Stomach smooth muscle (tissue), 2 donors: ENCODE results near the gene KAZN.

Experiments used
- H3K27ac ChIP-seq: one replicate; pipeline ENCODE4 v1.7.0; 2013; ENCODE audit warnings: mild to moderate bottlenecking, low read length, inconsistent platforms
- H3K27me3 ChIP-seq, 2 donors: one replicate each; pipeline ENCODE4 v1.7.0; 2013; ENCODE audit warnings: low read length in 2 of 2; ENCODE audit not compliant: insufficient read depth in 2 of 2, control insufficient read depth in 1 of 2
- H3K36me3 ChIP-seq, 2 donors: one replicate each; pipeline ENCODE4 v1.7.0; 2013; ENCODE audit warnings: low read length in 2 of 2; ENCODE audit not compliant: control insufficient read depth in 2 of 2, insufficient read depth in 2 of 2
- H3K4me1 ChIP-seq: one replicate; pipeline ENCODE4 v1.7.0; 2013; ENCODE audit warnings: low read length; ENCODE audit not compliant: control insufficient read depth, insufficient read depth
- H3K4me3 ChIP-seq, 2 donors: one replicate each; pipeline ENCODE4 v1.7.0; 2013; ENCODE audit warnings: low read length in 2 of 2
- H3K9ac ChIP-seq, 2 donors: one replicate each; pipeline ENCODE4 v1.7.0; 2013; ENCODE audit warnings: low read length in 2 of 2, mild to moderate bottlenecking in 1 of 2
- H3K9me3 ChIP-seq, 2 donors: one replicate each; pipeline ENCODE4 v1.7.0; 2013; ENCODE audit warnings: low read length in 2 of 2; ENCODE audit not compliant: control insufficient read depth in 2 of 2
- donor health status: healthy.
- donor health status: Pancreatic carcinoma.

KAZN gene

GRCh38 chr1:14980621-14981218, 382.2 kb downstream of the KAZN start:
- no peaks in the 10 kb centered on the region for H3K4me1 ChIP-seq
- H3K27me3 ChIP-seq = no peaks in the 10 kb centered on the region
- no peak overlapping the region for H3K4me3 ChIP-seq
- H3K9me3 ChIP-seq = no peaks in the 10 kb centered on the region
- no peaks in the 10 kb centered on the region for H3K36me3 ChIP-seq
- no peak overlapping the region for H3K9ac ChIP-seq
- no peak overlapping the region for H3K27ac ChIP-seq

- H3K27me3 ChIP-seq = no peaks in the 10 kb centered on the region
- H3K9ac ChIP-seq = no peak overlapping the region
- H3K9me3 ChIP-seq = no peaks in the 10 kb centered on the region
- H3K4me3 ChIP-seq = no peak overlapping the region
- H3K27ac ChIP-seq = no peak overlapping the region
- H3K4me1 ChIP-seq = no peaks in the 10 kb centered on the region
- H3K36me3 ChIP-seq = no peaks in the 10 kb centered on the region
Measured at GRCh38 chr1:14982029-14982428, 383.5 kb downstream of the KAZN start.

GRCh38 chr1:14983277-14983676, 384.8 kb downstream of the KAZN start:
- Histone ChIP-seq H3K9ac (no peak overlapping the region), H3K27me3 (no peaks in the 10 kb centered on the region), H3K4me1 (peaks cover 6% of the 10 kb centered on the region), H3K36me3 (no peaks in the 10 kb centered on the region), H3K9me3 (no peaks in the 10 kb centered on the region), H3K4me3 (no peak overlapping the region), H3K27ac (no peak overlapping the region)

- H3K36me3 ChIP-seq = no peaks in the 10 kb centered on the region
- H3K4me1 ChIP-seq = peaks cover 11% of the 10 kb centered on the region
- H3K27me3 ChIP-seq = no peaks in the 10 kb centered on the region
- no peak overlapping the region for H3K9ac ChIP-seq
- H3K27ac ChIP-seq = no peak overlapping the region
- no peaks in the 10 kb centered on the region for H3K9me3 ChIP-seq
- no peak overlapping the region for H3K4me3 ChIP-seq
Measured at GRCh38 chr1:14986168-14986567, 387.7 kb downstream of the KAZN start.

- no peaks in the 10 kb centered on the region for H3K36me3 ChIP-seq
- no peaks in the 10 kb centered on the region for H3K9me3 ChIP-seq
- peak overlapping the region in 1 of 2 donors; percentile 29 for H3K4me3 ChIP-seq
- peaks cover 11% of the 10 kb centered on the region for H3K4me1 ChIP-seq
- no peak overlapping the region for H3K27ac ChIP-seq
- H3K9ac ChIP-seq = no peak overlapping the region
- H3K27me3 ChIP-seq = no peaks in the 10 kb centered on the region
Measured at GRCh38 chr1:14987829-14988603, 389.5 kb downstream of the KAZN start.

GRCh38 chr1:14988636-14989035, 390.2 kb downstream of the KAZN start:
- no peaks in the 10 kb centered on the region for H3K9me3 ChIP-seq
- no peak overlapping the region for H3K4me3 ChIP-seq
- no peak overlapping the region for H3K27ac ChIP-seq
- peaks cover 11% of the 10 kb centered on the region for H3K4me1 ChIP-seq
- H3K36me3 ChIP-seq = no peaks in the 10 kb centered on the region
- H3K27me3 ChIP-seq = no peaks in the 10 kb centered on the region
- no peak overlapping the region for H3K9ac ChIP-seq

GRCh38 chr1:14989931-14990728, 391.6 kb downstream of the KAZN start:
- H3K27me3 ChIP-seq = no peaks in the 10 kb centered on the region
- no peaks in the 10 kb centered on the region for H3K9me3 ChIP-seq
- no peak overlapping the region for H3K9ac ChIP-seq
- H3K36me3 ChIP-seq = no peaks in the 10 kb centered on the region
- H3K4me3 ChIP-seq = no peak overlapping the region
- no peak overlapping the region for H3K27ac ChIP-seq
- peaks cover 11% of the 10 kb centered on the region for H3K4me1 ChIP-seq

GRCh38 chr1:14993414-14993813, 394.9 kb downstream of the KAZN start:
- Histone ChIP-seq H3K9me3 (no peaks in the 10 kb centered on the region), H3K27ac (no peak overlapping the region), H3K4me3 (no peak overlapping the region), H3K27me3 (no peaks in the 10 kb centered on the region), H3K9ac (no peak overlapping the region), H3K36me3 (no peaks in the 10 kb centered on the region), H3K4me1 (peaks cover 7% of the 10 kb centered on the region)

- Histone ChIP-seq H3K27me3 (no peaks in the 10 kb centered on the region), H3K9ac (no peak overlapping the region), H3K9me3 (no peaks in the 10 kb centered on the region), H3K4me1 (peaks cover 2% of the 10 kb centered on the region), H3K36me3 (no peaks in the 10 kb centered on the region), H3K4me3 (no peak overlapping the region), H3K27ac (no peak overlapping the region)
Measured at GRCh38 chr1:14994148-14994547, 395.7 kb downstream of the KAZN start.

GRCh38 chr1:14994841-14995437, 396.5 kb downstream of the KAZN start:
- no peak overlapping the region for H3K27ac ChIP-seq
- no peak overlapping the region for H3K4me3 ChIP-seq
- H3K4me1 ChIP-seq = peaks cover 2% of the 10 kb centered on the region
- H3K9ac ChIP-seq = no peak overlapping the region
- no peaks in the 10 kb centered on the region for H3K27me3 ChIP-seq
- no peaks in the 10 kb centered on the region for H3K36me3 ChIP-seq
- no peaks in the 10 kb centered on the region for H3K9me3 ChIP-seq
